HG03196 (cell line): ENCODE data around the gene ARID5B.

Source experiments
- ATAC-seq: cut with Tn5 transposase; IDR thresholded peaks from one replicate; pipeline ENCODE4 v1.9.1; 2021; ENCODE audit not compliant: unreplicated experiment

Gene ARID5B

DNA sequence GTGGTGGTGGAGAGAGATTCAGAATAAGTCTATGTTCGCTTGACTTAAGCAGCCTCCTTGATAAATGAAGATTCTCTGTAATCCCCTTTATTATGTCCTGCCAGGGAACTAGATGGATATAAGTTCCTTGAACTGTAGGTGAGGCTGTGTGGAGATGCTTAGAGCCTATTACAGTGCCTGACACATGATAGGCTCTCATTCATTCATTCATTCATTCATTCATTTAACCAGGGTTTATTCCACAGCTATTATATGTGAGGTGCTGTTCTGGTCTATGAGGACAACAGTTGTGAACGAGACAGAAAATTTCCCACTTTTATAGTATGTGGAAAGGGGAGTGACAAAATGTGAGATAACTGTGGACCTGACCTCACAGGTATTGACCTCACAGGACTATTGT lies 105.6 kb downstream of the ARID5B start:
- no peak for ATAC-seq

DNA sequence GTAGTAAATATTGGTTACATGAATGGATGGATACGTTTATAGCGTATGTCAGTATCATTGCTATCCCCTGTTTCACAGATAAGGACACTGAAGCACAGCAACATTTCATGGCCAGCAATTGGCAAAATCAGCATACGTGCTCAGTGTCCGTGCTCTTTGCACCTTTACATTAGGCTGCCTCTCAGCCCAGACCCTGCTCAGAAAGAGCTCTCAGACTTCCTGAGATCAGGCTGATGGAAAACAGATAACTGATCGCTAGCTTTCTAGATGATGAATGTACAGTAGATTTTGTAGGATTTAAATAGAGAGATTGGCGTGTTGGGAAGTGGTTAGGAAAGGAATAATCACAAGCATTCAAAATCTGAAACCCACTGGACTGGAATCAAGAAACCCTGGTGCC lies 106.7 kb downstream of the ARID5B start:
- no peak for ATAC-seq

DNA sequence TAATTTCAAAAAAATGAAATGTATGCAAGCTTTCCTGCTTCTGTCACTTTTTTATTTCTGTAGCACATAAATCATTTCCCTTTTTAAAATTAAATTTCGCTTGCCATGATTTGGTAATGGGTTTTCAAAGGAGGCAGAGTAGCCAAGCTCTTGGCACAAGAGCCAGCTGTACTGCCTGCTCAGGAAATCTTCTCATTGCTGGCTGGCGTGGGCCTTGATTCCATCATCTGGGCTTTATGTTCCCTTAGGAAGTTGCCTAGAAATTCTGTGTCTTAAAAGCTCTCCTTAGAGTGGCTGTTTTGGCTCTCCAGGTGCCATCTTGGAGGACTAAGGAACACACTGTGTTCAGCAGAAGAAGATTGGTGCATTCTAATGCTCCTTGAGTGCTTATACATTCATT lies 107.4 kb downstream of the ARID5B start:
- no peak for ATAC-seq

GRCh38 chr10:62010366-62010765 lies 108.9 kb downstream of the ARID5B start:
- no peak for ATAC-seq

DNA sequence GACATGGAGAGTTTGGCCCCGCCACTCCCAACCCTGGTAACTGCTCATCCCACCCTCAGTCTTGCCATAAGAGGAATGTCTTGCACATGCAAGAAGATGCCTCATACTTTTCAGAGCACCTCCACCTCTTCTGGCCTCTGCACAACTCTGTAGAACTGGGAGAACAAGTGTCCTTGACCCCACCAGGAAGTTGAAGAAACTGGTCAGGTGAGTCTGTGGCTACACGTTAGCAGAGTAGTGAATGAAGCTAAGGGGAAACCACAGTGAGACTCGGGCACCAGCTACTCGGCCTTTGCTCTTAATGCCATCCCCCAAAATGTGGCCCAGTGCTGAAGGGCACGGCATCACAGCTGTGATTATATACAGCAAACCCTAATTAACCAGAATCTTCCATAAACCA lies 110.1 kb downstream of the ARID5B start:
- ATAC-seq: no peak

- no peak for ATAC-seq
Observed at GRCh38 chr10:62012318-62012717, 110.8 kb downstream of the ARID5B start.

GRCh38 chr10:62014510-62014909 lies 113.0 kb downstream of the ARID5B start:
- ATAC-seq: no peak

- ATAC-seq: no peak
Observed at GRCh38 chr10:62015994-62016393, 114.5 kb downstream of the ARID5B start.

DNA sequence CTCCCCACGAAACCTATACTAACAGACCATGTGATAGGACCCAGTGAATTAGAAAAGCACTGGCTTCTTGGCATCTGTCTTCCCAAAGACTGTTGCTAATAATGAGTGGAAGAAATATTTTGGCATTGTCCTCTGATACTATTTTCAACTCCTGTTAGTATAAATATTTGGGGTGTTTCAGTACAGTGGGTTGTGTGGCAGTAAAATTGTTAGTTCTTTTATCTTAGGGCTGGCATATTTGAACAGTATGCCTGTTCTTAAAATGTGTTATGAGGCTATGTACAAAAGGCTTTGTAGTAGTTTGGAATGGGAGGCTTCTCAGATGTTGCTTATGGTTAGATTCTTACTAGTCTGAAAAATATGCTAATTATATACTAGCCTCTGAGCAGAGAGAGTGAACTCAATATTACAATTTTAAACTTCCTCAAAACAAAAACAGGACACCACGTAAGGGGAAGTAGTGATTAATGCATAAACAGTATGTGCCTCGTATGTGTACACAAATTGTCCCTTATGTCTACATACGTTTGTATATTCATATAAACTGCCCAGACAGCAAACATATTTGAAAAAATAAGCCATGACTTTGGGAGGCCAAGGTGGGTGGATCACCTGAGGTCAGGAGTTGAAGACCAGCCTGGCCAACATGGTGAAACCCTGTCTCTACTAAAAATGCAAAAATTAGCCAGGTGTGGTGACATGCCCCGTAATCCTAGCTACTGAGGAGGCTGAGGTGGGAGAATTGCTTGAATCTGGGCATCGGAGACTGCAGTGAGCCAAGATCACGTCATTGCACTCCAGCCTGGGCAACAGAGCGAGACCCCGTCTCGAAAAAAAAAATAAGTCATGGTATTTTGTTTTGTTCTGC lies 115.4 kb downstream of the ARID5B start:
- ATAC-seq: peak; percentile 54

DNA sequence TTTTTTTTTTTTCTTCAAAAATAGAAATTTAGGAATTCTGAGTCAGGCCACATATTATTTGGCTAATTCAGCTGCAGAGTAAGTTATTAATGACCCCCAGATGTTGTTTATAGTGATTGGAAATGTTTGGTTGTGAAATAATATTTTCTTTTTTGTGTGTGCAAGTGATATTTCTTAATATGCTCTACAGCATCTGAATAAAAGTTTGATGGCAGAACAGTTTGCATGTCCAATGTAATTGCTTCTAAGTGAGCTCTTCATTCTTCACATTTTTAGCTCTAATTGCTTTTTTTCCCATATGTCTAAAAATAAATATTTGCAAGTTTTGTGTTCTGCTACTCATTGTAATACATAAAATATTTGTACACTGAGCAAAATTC lies 116.0 kb downstream of the ARID5B start:
- ATAC-seq: no peak

DNA sequence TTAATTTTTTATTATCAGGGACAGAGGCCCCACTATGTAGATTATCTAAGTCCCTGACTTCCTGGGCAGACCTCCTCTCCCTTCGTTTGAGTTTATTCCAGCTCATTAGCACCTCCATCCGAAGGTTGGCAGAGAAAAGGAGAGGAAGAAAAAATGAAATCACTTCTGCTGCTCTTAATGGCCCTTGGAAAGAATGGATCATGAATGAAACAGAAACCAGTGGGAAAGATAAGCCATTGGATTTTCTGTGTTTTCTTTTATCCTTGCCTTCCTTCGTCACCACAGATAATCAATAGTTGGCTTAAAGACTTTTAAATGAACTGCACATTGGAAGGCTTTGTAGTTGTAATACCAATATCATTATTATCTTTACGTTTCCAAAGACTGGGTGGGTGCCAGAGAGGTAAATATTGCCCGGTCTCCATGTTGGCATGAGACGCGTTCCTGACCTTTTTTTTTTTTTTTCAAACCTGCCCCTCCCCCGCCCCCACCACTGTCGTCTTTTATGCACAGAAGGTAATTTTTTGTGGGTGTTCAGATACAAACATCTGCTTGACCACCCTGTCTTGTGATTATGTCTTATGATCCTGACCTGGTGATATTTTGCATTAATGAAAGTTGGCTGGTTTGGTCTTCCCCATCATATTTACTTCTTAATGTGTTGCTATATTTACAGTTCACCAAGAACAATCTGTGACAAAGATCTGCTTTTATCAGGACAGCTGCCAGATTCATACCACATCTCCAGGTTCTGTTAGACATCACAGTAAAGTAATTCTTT lies 116.8 kb downstream of the ARID5B start:
- no peak for ATAC-seq

DNA sequence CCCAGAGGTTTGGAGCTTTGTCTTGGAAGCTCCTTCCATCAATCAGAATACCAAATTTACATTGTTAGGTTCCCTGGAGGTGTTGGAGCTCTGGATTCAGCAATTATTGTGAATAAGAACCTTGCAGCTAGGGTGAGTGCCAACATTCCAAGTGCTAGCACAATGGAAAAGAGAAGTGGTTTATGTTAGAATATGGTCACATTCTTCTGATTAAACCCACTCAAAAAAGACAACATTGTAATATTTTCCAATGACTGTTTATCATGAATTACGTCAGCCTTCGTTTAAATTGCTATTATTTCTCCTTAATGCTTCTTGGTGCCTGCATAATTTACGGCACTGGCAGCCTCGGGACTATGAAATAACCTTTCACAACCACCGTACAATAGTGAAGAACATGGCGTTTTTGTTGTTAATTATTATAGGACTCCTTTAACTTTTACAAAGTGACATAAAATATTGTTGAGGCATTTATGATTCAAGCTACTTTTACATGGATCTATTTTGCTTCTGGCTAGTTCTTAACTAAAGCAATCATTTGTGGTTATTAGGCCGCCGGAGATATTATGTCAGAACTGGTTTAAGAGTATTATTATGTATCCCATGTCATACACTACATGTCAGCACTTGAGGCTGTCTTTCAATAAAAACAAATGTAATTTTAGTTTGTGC lies 117.7 kb downstream of the ARID5B start:
- no peak for ATAC-seq

DNA sequence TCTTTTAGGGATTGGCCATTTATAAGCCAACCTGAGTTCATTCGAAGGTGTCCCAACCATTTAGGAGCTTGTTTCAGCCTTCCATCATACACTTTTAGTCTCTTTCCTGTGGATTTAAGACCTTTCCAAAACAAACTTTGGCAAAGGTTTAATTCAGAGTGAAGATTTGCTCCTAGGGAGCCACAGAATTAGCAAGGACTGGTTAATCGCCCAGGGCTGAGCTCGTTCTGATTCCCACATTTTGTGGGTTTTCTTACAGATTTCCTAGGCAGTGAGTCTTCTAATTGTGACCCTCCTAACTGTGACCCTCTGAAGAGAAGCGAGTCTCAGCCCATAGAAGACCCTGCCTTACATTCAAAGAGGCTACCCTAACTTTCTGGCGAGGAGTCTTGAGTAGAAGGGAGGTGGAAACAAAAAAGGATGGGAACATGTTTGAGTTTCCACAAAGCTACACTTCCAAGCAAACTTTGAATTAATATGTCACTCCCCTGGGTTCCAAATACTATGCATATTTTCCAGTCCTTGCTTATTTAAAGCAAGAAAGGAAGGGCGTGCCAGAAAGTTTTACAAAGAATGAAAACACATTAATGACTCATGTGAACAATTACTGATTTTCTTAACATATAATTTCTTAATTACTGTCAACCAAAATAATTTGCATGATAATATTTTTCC lies 118.3 kb downstream of the ARID5B start:
- ATAC-seq: no peak

DNA sequence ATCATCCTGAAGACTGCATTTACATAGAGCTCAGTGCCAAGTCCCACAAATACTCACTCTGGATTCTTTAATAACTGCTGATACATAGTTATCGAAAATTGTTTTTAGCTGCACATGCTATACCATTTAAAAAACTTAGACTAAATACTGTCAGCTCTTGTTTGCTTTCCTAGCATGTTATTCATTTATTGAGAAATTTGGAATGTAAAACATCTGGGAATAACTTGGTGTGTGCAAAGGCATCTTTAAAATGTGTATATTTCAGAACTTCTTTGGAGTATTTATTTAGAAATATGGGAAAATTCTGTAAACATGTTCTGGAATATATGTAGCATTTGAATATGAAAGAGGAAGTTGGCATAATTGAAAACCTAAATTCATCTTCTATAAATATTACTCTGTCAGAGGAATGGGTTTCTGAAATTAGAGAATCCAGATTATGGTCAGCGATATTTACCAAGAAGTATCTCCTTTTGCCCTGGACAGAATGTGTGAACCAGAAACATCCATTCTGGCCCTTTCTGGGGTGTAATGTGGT lies 119.7 kb downstream of the ARID5B start:
- no peak for ATAC-seq

GRCh38 chr10:62021978-62022802 lies 120.7 kb downstream of the ARID5B start:
- no peak for ATAC-seq

DNA sequence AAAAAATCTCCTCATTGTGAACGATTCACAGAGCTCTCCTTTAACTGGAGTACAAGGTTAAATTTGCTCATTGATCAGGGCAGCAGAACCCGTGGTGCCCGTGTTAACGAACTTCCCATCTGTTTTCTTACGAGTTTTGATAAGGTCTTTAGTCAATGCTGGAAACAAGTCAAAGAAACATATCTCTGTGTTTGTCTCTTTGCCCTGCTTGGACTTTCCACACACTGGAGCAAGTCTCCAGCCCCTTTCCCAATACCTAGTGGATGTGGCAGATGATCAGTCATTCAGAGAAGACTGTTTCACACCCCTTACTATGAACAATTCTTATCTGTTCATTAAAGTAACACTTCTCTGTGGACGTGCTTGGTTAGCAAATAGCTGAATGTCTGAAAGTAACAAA lies 121.3 kb downstream of the ARID5B start:
- ATAC-seq: no peak

GRCh38 chr10:62023329-62023728 lies 121.8 kb downstream of the ARID5B start:
- no peak for ATAC-seq

DNA sequence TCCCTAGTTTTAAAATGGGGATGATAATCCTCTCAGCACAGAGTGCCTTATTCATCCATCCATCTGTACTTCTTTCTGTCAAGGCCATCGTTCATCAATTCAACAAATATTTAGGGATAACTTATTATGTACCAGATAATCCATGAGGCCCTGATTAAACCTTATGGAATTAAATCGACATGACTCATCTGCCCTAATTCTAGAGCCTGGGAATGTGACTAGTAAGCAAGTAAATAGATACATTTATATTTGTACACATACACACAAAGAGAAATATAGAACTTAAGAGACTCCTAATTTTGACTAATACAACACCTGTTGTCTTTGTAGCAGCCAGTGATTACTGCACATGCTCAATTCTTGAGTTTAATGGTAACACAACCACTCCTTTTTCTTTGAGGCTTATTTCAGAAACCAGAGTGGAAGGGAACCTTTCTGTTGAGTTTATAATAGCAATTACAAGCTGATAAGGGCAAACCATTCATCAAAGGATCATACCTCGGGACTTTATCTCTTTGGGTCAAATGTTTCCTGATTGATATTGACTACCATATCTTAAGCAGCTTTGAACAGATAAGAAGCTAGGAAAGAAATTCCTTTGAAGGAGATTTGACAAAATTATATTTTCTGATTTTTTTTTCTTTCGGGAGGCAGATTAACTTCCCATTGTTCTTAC lies 122.7 kb downstream of the ARID5B start:
- no peak for ATAC-seq

DNA sequence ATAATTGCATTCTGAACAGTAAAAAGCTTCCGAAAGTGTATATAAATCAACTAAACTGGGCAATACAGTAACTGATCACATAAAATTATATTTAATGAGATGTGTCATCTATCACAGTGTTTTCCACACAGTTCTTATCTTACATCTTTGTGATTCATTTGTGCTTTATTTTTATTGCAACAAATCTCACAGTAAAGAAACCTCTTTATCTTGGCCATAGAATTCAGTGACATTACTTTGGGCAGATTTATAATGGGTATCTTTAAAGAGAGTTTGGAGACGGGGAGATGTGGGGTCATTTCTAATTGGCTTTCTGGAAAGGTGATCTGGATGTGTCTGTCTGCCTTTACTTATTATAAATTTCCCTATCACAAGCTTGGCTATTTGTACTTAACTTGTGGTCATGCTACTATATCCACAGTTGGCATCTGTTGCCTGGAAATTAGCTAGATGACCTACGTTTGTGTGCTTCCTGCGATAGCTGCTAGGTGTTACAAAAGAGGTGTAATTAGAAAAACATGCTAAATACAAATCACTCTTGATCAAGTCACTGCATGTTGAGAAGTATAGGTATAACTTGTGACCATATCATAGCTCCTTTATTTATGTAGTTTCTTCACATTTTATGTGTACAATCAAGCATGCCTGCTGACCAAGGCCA lies 123.8 kb downstream of the ARID5B start:
- ATAC-seq: no peak
